Hypothalamus (tissue), 51 donors: ENCODE measurements around the gene BSN.
"Not testable (repeated sequence)": the region's sequence is repeated elsewhere in the genome, so short reads cannot be mapped to it uniquely, and the experiment has no call there.

ENCODE experiments used
- DNase-seq, 51 donors: peaks; one replicate each; lab custom pipeline; 2025; lab: John Stamatoyannopoulos, UW

Gene BSN

DNA sequence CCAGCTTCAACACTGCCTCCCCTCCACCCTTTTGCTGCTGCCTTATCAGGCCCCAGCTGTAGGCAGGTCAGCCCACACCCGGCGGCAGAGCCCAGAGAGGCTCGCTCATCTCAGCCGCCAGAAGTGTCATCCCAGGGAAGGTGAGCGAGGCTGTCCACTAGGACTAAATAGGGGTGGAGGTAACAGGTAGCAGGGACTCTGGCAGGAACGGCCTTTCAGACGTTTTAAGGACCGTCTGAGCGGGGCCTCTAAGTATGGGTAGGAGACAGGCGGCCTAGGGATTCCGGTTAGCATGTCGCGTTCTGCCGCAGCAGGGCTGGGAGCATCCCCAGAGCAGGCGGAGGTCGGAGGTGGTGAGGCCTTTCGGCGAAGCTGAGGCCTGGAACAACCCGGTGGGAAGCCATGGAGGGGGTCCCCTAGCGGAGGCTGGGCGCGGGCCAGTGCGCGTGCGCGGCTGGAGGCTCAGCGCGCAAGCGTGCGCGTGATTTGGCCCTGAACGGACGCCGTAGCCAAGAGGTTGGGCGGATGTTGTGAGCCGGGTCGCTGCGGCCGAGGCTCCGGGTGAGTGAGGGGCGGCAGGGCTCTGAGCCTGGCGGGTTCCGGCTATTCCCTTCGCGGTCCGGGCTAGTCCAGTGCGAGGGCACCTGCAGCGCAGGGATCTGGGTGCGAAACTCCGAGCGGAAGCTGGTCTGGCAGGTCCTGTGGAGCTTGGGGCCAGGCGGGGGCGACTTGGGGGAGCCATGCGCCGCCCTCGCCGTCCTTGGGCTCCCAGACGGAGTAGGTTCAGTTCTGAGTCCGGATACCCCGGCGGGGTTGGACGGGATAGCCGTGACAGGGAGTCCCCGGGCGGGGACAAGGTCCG is 135.0 kb downstream of the BSN start, which contains the start of the genes MST1 and RNF123:
TSS of gene MST1 (minus strand) at position 429 of the 862 bp plus-strand sequence. CDS start 783 bp downstream, outside the sequence.
TSS of gene RNF123 (plus strand) at position 512 of the 862 bp plus-strand sequence. CDS start 1,609 bp downstream, outside the sequence.
- no peak for DNase-seq

GRCh38 chr3:49689908-49690624 is 135.8 kb downstream of the BSN start:
- DNase-seq, result not testable (repeated sequence)

DNA sequence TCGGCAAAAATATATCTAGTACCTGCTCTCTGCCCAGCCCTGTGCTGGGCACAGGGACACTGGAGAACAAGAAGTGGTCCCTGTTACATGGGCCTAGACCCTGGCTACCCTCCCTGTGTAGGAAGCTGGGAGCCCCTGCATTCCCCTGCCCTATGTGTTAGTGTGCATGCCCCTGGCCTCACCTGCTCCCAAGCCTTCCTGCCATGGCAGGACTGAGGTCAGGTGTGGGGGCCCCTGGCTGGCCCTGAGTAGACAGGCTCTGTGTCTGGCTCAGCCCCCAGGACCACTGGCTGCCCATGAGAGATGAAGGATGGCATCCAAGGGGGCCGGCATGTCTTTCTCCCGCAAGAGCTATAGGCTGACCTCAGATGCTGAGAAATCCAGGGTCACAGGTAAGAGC is 136.6 kb downstream of the BSN start:
- DNase-seq, result not testable (repeated sequence)

DNA sequence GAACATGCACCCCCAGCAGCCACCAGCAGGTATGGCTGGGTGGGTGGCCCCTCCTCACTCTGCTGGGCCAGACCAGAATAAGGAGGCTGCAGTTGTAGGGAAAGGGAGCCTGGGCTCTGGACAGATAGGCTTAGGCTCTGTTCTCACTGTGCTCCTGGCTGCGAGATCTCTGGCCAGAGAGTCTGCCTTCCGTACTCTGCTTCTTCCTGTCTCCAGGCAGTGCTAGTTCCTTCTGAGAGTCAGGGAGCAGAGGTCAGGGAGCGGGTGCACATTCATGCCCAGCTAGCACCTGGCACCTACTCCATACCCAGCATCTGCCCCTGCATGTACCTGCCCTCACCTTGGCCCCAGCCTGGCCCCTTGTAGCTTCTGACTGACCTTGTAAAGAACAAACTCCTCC is 137.2 kb downstream of the BSN start:
- not testable (repeated sequence) for DNase-seq

- not testable (repeated sequence) for DNase-seq
These were observed 140.3 kb downstream of the BSN start for GRCh38 chr3:49694409-49695070.

DNA sequence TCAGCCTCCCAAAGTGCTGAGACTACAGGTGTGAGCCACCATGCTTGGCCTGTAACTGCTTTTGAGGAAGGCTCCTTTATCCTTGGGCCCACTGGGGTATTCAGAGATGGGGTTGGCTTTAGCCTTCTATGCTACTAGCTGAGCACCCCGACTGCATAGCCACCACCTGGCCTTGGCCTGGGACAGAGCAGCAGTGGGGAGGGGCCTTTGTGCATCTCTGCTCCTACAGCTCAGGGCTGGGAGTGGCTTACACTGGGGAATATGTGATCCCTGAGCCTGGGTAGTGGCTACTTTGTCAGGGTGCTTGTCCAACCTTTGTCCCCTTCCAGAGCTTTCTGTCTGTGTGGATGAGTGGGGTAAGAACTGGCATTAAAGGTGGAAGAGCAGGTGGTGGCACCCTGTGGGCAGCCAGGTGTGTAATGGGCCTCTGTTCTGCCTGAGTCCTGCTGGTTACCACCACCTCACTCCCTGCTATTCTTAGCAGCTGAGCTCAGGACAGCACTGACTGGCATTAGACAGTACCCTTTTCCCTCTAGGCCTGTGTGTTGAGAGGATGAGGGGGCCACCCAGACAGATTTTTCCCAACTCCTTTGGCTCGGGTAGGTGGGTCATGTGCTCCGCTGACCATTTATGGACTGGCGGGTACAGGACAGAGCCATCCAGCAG is 141.2 kb downstream of the BSN start:
- not testable (repeated sequence) for DNase-seq

DNA sequence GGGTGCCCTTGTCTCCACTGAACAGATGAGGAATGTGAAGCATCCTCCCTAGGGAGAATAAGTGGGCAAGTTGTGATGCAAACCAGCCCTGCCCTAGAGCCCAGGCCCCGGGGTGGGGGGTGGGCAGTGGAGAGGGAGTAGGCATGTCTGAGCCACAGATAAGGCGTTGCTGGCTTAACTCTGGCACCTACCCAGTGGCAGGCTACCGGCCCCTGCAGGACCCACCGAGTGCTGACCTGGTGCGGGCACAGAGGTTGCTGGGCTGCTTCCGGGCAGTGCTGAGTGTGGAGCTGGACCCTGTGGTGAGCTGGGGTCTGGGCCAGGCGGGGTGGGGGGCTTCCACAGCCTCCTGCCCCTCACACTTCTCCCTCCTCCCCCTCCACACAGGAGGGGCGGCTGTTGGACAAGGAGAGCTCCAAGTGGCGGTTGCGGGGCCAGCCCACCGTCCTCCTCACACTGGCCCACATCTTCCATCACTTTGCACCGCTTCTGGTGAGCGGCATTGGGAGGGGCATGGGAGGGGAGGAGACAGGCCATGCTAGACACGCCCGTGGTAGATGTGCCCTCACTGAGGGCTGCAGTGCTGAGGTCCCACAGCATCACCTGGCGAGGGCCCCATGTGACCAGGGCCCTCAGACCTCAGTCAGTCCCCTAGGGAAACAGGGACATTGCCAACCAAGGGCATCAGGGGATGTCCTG is 145.2 kb downstream of the BSN start:
- no peak for DNase-seq

GRCh38 chr3:49700014-49700413 is 145.7 kb downstream of the BSN start:
- DNase-seq, result no peak

DNA sequence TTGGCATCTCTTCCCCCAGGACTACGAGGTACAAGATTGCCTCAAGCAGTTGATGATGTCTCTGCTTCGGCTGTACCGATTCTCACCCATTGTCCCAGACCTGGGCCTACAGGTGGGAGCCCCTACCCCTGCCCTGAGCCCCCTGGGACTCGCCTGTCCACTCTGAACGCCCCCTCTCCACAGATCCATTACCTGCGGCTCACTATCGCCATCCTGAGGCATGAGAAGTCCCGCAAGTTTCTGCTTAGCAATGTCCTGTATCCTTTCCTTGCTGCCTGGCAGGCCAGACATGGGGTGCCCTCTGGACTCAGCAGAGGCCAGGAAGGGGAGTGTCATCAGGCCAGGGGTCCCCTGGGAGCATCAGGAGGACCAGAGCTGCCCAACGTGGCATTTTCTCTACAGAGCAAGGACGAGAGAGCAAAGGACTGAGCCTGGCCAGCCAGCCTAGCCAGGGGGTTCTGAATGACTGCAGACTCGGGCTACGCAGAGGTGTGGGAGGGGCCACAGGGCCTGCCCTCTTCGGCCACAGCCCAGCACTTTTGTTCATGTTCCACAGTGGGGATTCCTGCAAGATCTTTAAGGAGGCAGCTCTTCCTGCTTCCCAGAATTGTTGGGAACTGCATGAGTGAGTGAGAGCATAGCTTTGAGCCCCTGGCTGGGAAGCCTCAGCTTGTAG is 146.3 kb downstream of the BSN start:
- no peak for DNase-seq

DNA sequence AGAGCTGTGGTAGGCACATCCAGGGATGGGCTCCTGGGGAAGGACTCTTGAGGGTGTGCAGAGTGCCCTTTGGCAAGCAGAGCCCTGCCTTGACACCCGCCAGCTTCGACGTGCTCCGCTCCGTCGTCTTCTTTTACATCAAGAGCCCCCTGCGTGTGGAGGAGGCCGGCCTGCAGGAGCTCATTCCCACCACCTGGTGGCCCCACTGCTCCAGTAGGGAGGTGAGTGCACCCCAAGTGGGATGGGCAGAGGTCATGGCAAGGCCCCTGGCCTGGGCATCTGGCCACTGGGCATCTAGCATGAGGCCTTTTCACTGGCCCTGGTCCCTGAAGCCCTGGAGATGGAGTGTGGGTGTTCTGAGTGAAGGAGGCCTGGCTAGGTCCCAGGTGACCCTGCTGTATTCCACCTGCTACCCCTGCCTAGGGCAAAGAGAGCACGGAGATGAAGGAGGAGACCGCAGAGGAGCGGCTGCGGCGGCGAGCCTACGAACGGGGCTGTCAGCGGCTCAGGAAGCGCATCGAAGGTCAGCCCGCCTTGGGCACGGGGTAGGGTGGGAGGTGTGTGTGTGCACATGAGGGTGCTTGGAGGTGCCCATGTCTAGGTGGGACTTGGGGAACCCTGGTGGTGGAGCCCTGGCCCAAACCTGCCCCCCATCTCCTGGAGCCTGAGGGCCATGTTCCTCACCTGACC is 147.3 kb downstream of the BSN start:
- DNase-seq, result no peak

GRCh38 chr3:49702672-49703071 is 148.4 kb downstream of the BSN start:
- no peak for DNase-seq

DNA sequence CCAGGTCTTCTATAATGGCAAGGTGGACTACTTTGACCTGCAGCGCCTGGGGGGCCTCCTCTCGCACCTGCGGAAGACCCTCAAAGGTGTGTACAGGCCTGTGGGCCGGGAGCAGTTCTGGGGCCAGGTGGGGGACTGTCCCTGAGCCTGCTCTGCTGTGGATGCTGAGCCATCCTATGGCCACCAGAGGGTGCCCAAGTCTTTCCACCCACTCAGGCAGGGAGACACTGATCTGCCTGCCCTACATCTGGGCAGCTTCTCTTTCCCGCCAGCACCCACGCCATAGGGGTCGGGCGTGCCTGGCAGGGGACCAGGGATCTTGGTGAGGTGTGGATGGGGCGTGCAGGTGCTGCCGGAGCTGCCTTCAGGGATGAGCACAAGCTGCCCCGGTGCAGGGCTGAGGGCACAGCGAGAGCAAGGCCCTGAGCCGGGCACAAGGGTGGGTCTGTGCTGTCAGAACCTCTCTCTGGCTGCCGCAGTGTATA is 149.2 kb downstream of the BSN start:
- peak in 32 of 51 donors; percentile 5 to 69 (median 25) for DNase-seq

- DNase-seq, result no peak
These were observed 149.7 kb downstream of the BSN start for GRCh38 chr3:49703956-49704355.

GRCh38 chr3:49704629-49705028 is 150.4 kb downstream of the BSN start:
- no peak for DNase-seq

DNA sequence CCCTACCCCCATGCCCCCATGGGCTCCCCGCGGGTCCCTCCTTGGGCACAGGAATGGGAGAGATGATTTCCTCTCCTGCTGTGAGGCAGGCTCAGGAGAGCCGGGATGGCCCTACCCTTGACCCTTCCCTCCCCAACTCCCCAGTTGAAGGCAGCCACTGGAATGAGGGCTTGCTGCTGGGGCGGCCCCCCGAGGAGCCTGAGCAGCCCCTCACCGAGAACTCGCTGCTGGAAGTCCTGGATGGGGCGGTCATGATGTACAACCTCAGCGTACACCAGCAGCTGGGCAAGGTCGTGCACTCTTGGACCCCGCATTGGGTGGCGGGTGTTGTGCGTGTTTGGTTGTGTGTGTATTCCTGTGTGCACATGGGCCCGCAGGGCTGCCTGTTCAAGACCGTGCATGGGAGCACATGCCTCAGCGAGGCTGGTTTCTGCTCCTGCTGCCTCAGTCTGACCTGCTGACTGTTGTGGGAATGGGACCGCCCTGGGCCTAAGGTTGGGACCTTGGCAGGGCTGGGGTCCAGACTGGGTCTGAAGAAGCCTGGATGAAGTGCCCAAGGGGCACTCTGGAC is 151.2 kb downstream of the BSN start:
- DNase-seq, result no peak

- DNase-seq, result no peak
These were observed 152.3 kb downstream of the BSN start for GRCh38 chr3:49706456-49707112.

GRCh38 chr3:49707113-49707480 is 152.8 kb downstream of the BSN start:
- peak in 1 of 51 donors; percentile 54 for DNase-seq

GRCh38 chr3:49709852-49710251 is 155.6 kb downstream of the BSN start:
- DNase-seq, result no peak
